Adrenal gland (tissue), 12 donors: ENCODE measurements around the gene SMCO4. TPM values are rescaled to one million over a fixed set of nuclear protein-coding genes. Genes with fewer than 3 reads are reported as not detected.

Source experiments
- DNase-seq, 7 donors: peaks; one replicate each; pipeline ENCODE4 v3.0.0-alpha.2; 2019 to 2020
- H3K27ac ChIP-seq, 5 donors: fragments of 200-600 bp; sonication (generic) in 4 of 5; 1 replicate in 3 of 5; 2 replicates in 2 of 5; pipeline versions ENCODE4 v1.5.1 to v1.8.0; 2016 to 2020; ENCODE audit warnings: mild to moderate bottlenecking in 1 of 5
- H3K27me3 ChIP-seq: fragments of 200-600 bp; 2 replicates; pipeline ENCODE4 v1.8.0; 2021
- H3K36me3 ChIP-seq, 2 donors: fragments of 200-600 bp; replicated peaks in 1 of 2; 1 replicate in 1 of 2; 2 replicates in 1 of 2; pipeline versions ENCODE4 v1.5.1 to v1.8.0; 2018 to 2022
- H3K4me1 ChIP-seq, 2 donors: fragments of 200-600 bp; replicated peaks in 1 of 2; 1 replicate in 1 of 2; 2 replicates in 1 of 2; pipeline versions ENCODE4 v1.5.1 to v1.8.0; 2018 to 2021
- H3K4me3 ChIP-seq, 4 donors: fragments of 200-600 bp; sonication (generic) in 3 of 4; one replicate each; pipeline ENCODE4 v1.5.1; 2016 to 2018
- H3K9me3 ChIP-seq, 3 donors: fragments of 200-600 bp; sonication (generic) in 1 of 3; replicated peaks in 1 of 3; 1 replicate in 2 of 3; 2 replicates in 1 of 3; pipeline versions ENCODE4 v1.5.1 to v1.8.0; 2016 to 2021
- POLR2A ChIP-seq, 2 donors: fragments of 450-650 bp; IDR thresholded peaks; one replicate each; pipeline ENCODE4 v1.6.1; 2017; ENCODE audit warnings: antibody characterized with exemption in 2 of 2, mild to moderate bottlenecking in 2 of 2, moderate library complexity in 1 of 2
- WGBS, 4 donors: extraction: QIAGEN DNeasy Blood & Tissue Kit in 2 of 4; methylation state at CpG; one replicate each; pipeline versions ENCODE4 v1.1.5 to v1.1.7; 2013 to 2017; 5-methylcytosine and 5-hydroxymethylcytosine counted together
- intact Hi-C, 2 donors: fragments of 100-400 bp; cut with DNase I; formaldehyde crosslinking; loops; one replicate each; pipeline versions ENCODE4 v1.14.1 to v1.15.0; 2022 to 2023
- polyA plus RNA-seq, 3 donors: library from polyadenylated mRNA; stranded (reverse); fragments of 200-250 nt in 2 of 3; fragments of 350-450 nt in 1 of 3; fragmentation: Illumina TruSeq in 1 of 3; extraction: RNeasy Lipid Tissue Mini Kit (QIAGEN cat#74804) in 1 of 3; gene quantifications; one replicate each; pipeline ENCODE4 v1.2.3, GENCODE V29; 2013 to 2014
- total RNA-seq, 9 donors: library from RNA; depleted of rRNA in 4 of 9; stranded (reverse); fragments of >200 nt in 4 of 9; fragments of 120-200 nt in 1 of 9; fragmentation: NEBNext Ultra II Directional in 1 of 9; extraction: Animal tissue kit (Norgen Biotek cat#: 25700) in 1 of 9; gene quantifications; one replicate each; pipeline versions ENCODE4 v1.1.0 to v1.2.4, GENCODE V29; 2013 to 2023
- TF ChIP-seq, protein P1 (sequence below), 6 experiments: fragments of 450-650 bp in 4 of 6; fragments of 200-600 bp in 2 of 6; sonication (generic) in 1 of 6; IDR thresholded peaks; 1 replicate in 5 of 6; 2 replicates in 1 of 6; pipeline versions ENCODE4 v1.5.1 to v1.8.0; 2016 to 2021; ENCODE audit warnings: antibody characterized with exemption in 6 of 6, mild to moderate bottlenecking in 2 of 6, moderate library complexity in 1 of 6
- donor health status: healthy with polysubstance abuse.
- donor health status: Bipolar disorder and iron deficiency.
- donor health status: DM: yes; HTN: yes; CAD: no.
- donor health status: DM: no; HTN: no; CAD: no.
- donor health status: DM: no; HTN: no; CAD: no.
- donor health status: DM: yes; HTN: yes; CAD: no.

Gene SMCO4
- total and polyA plus RNA-seq, 12 donors, result 23.2 to 108 (median 73.2) TPM

DNA sequence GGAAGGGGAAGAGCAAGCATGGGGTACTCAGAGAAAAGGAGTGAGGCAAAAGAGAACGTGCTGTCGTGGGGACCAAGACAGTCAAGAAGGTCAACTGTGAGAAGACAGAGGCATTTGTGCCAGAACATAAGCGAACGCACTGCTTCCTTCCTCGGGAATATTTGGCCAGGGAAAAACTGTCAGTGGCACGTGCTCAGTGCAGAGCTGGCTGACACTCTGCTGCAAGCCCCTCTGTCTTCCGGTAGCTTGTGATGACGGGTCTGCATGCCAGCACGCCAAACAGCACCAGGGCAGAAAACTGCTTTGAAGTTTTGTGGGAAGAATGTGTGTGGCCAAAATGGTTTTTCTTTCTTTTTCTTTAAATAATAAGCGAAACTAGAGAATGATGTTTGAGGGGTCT is 60.6 kb downstream of the SMCO4 start:
- H3K4me1 ChIP-seq, result peaks cover 10 to 11% of the 10 kb centered on the region in 2 donors
- H3K27ac ChIP-seq, result no peak overlapping the region
- TF ChIP-seq POLR2A (IDR thresholded peaks at IDR 0.05), result no peak
- H3K36me3 ChIP-seq, result no peaks in the 10 kb centered on the region
- H3K9me3 ChIP-seq, result no peaks in the 10 kb centered on the region
- H3K27me3 ChIP-seq, result no peaks in the 10 kb centered on the region
- H3K4me3 ChIP-seq, result no peak overlapping the region
- DNase-seq, result no peak
- intact Hi-C loops, result loop anchor here in 1 of 2 donors (10.0 kb wide), 1 partner anchor 172 kb away; no protein-coding TSS in a partner anchor
- WGBS, 4 donors, result 85 to 89% (median 86%) methylated on average over 10 of the region's 10 CpGs

DNA sequence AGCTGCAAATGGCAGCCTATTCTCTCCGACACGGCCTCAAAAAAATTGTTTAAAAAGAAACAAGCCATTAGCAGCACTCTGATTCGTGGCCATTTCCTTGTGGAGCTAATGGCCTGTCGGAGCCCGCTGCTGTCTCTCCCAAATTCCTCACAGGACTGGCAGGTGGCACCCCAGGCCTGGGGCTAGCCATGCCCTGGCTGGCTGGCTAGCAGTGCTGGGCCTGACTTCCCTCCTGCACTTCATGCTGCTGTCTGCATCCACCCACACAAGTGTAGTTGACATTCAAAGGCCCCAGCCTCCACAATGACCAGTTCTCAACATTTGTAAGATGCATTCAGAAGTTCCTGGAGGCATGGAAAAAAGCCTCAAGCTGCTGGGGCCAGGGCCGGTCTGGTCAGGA is 61.5 kb downstream of the SMCO4 start:
- peak in 2 of 7 donors; percentile 11 to 27 for DNase-seq
- no peak overlapping the region for H3K4me3 ChIP-seq
- H3K4me1 ChIP-seq, result peaks cover 2 to 4% of the 10 kb centered on the region in 2 donors
- intact Hi-C loops, result loop anchor here in 1 of 2 donors (10.0 kb wide), 1 partner anchor 173 kb away; no protein-coding TSS in a partner anchor
- WGBS, 4 donors, result 86 to 96% (median 89%) methylated on average over 2 to 6 of the region's 6 CpGs
- no peaks in the 10 kb centered on the region for H3K9me3 ChIP-seq
- H3K27ac ChIP-seq, result no peak overlapping the region
- TF ChIP-seq, protein P1, sequence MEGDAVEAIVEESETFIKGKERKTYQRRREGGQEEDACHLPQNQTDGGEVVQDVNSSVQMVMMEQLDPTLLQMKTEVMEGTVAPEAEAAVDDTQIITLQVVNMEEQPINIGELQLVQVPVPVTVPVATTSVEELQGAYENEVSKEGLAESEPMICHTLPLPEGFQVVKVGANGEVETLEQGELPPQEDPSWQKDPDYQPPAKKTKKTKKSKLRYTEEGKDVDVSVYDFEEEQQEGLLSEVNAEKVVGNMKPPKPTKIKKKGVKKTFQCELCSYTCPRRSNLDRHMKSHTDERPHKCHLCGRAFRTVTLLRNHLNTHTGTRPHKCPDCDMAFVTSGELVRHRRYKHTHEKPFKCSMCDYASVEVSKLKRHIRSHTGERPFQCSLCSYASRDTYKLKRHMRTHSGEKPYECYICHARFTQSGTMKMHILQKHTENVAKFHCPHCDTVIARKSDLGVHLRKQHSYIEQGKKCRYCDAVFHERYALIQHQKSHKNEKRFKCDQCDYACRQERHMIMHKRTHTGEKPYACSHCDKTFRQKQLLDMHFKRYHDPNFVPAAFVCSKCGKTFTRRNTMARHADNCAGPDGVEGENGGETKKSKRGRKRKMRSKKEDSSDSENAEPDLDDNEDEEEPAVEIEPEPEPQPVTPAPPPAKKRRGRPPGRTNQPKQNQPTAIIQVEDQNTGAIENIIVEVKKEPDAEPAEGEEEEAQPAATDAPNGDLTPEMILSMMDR (IDR thresholded peaks at IDR 0.05), result peak in 2 of 6 experiments; percentile 7 to 12
- TF ChIP-seq POLR2A (IDR thresholded peaks at IDR 0.05), result no peak
- H3K27me3 ChIP-seq, result no peaks in the 10 kb centered on the region
- no peaks in the 10 kb centered on the region for H3K36me3 ChIP-seq

DNA sequence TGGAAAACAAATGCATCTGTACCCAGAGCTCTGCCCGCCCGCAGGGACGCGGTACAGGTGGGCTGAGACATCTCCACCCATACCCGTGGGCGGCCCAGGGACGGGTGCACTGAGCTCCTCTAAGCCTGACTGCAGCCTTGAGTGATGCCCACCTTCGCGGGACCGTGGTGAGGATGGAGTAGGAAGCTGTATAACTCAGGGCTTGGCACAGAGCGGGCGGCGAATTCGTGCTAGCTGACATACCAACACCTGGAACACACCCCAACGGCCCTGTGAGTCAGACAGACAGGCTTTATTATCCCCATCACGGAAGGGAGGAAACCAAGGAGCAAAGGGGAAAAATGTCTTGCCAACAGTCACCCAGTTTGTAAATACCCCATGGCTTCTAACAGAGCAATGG is 61.9 kb downstream of the SMCO4 start:
- intact Hi-C loops, result loop anchor here in 1 of 2 donors (10.0 kb wide), 1 partner anchor 174 kb away; no protein-coding TSS in a partner anchor
- 92 to 96% (median 96%) methylated on average over 5 to 16 of the region's 16 CpGs for WGBS, 4 donors
- Histone ChIP-seq H3K27ac (no peak overlapping the region), H3K27me3 (no peaks in the 10 kb centered on the region), H3K36me3 (no peaks in the 10 kb centered on the region), H3K9me3 (no peaks in the 10 kb centered on the region), H3K4me1 (no peaks in the 10 kb centered on the region), H3K4me3 (no peak overlapping the region)
- no peak for TF ChIP-seq POLR2A (IDR thresholded peaks at IDR 0.05)
- TF ChIP-seq, protein P1 (IDR thresholded peaks at IDR 0.05), result no peak
- no peak for DNase-seq

DNA sequence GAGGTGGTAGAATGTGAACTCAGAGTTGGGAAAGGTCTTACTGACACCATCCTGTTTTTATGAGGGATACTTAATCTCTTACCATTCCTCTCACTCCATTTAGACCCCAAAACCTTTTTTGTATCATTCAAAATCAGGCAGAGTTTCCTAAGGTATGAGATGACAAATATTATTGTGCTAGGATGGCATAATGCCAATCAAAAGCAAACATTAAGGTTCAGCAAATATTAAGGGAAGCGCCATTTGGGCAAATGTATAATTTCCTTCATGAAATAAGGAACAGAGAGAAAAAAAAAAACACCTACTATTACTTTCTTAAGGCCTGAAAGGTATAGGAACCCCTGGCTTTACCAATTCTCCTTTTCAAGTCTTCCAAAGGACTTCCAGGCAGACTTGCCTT is 62.4 kb downstream of the SMCO4 start:
- WGBS, 4 donors, result 88 to 96% (median 92%) methylated on average over 1 of the region's 1 CpG
- no peak overlapping the region for H3K27ac ChIP-seq
- no peak for DNase-seq
- no peak overlapping the region for H3K4me3 ChIP-seq
- H3K27me3 ChIP-seq, result no peaks in the 10 kb centered on the region
- no peaks in the 10 kb centered on the region for H3K4me1 ChIP-seq
- H3K9me3 ChIP-seq, result no peaks in the 10 kb centered on the region
- TF ChIP-seq, protein P1 (IDR thresholded peaks at IDR 0.05), result no peak
- no peak for TF ChIP-seq POLR2A (IDR thresholded peaks at IDR 0.05)
- H3K36me3 ChIP-seq, result no peaks in the 10 kb centered on the region
- intact Hi-C loops, result loop anchor here in 1 of 2 donors (10.0 kb wide), 1 partner anchor 174 kb away; no protein-coding TSS in a partner anchor

DNA sequence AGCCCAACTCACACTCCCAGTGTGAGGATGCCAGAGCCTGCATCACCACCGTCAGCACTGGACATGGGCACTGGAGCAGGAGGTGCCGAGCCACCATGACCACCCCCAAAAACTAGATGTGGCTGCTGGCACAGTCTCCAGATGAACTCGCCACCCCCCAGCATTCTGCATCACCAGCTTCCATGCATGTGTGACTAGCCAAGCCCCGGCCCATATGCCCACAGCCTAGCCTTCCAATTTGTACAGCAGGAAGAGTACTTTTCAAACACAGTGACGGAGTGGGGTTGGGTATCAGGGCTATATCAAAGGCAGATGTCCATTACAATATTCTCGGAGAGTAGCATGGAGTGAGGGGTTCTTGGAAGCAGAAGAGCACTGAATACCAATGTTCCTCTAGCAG is 62.9 kb downstream of the SMCO4 start:
- Histone ChIP-seq H3K27me3 (no peaks in the 10 kb centered on the region), H3K36me3 (no peaks in the 10 kb centered on the region), H3K9me3 (no peaks in the 10 kb centered on the region), H3K27ac (no peak overlapping the region), H3K4me1 (no peaks in the 10 kb centered on the region), H3K4me3 (no peak overlapping the region)
- no peak for DNase-seq
- intact Hi-C loops, result loop anchor here in 1 of 2 donors (10.0 kb wide), 1 partner anchor 175 kb away; no protein-coding TSS in a partner anchor
- WGBS, 4 donors, result 88 to 100% (median 96%) methylated on average over 4 to 6 of the region's 6 CpGs
- TF ChIP-seq, protein P1 (IDR thresholded peaks at IDR 0.05), result no peak
- TF ChIP-seq POLR2A (IDR thresholded peaks at IDR 0.05), result no peak
